Measurements from ENCODE around the gene CHD2.

CHD2 gene

DNA sequence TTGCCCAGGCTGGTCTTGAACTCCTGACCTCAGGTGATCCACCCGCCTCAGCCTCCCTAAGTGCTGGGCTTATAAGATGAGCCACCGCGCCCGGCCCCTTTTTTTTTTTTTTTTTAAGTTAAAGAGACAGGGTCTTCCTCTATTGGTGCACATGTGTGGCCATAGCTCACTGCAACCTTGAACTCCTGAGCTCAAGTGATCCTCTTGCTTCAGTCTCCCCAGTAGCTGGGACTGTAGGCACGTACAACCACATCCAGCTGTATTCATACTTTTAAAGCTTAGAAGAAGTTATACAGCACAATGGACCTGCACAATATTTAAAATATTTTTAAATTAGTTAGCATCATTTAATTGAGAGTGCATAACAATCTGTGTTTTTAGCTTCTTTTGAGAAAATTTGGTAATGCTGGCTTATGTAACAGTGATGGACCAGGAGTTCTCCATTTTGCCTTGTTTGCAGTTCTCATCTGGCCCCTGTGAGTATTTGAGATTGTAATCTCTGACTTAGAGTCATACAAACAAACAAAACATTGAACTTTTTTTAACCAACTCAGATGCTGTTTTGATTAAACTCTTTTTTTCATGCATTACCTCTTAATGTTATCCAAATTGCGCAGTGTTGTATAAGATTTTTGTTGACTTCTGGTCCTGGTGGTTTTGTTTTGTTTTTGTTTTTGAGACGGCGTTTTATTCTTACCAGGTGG is 33.0 kb downstream of the CHD2 start:
- DNase-seq, result no peak

DNA sequence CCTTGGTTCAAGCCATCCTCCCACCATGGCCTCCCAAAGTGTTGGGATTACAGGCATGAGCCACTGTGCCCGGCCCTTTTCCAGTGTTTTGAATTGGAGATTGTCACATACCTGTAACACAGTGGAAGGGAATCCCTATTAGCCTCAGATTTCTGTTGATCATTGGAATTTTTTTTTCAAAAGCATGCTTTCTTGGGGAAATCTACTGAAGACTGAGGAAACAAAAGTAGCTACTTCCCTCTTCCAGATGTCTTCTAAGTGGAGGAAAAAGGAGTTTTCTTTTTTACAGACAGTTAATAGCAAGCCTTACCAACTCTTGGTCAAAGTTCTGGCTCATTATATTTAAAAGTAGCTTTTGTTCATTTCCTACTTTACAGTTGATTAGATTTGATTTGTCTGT is 33.7 kb downstream of the CHD2 start:
- DNase-seq, result no peak

- DNase-seq, result no peak
These were observed 34.6 kb downstream of the CHD2 start for GRCh38 chr15:92934716-92935115.

DNA sequence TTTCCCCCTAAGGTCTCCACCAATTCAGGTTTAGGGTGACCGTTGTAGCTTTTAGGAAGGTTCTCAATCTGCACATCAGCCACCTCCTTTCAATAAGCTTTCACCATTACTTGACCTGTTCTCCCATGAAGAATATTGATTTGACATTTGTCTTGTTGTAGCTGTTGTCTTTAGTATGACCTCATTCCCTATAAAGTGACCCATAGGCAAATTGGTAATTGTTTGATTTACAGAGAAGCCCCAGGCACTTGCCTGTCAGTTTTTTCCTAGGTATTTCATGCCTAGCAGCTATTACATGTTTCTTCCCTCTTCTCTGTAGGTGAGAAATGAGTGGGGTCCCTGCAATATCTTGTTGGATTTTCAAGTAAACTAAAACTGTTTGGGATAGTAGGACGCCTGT is 36.0 kb downstream of the CHD2 start:
- no peak for DNase-seq

DNA sequence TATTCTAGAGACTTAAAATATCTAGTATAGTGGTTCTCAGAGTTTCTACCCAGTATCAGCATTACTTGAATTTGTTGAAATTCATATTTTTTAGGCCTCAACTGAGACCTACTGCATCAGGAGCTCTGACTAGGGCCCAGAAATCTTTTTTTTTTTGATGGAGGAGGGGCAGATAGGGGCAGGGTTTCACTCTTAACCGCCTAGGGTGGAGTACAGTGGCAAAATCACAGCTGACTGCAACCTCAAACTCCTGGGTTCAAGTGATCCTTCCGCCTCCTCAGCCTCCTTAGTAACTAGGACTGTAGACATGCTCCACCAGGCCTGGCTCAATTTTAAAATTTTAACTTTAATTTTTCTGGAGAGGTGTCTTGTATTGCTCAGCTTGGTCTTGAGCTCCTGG is 36.6 kb downstream of the CHD2 start:
- DNase-seq, result no peak

DNA sequence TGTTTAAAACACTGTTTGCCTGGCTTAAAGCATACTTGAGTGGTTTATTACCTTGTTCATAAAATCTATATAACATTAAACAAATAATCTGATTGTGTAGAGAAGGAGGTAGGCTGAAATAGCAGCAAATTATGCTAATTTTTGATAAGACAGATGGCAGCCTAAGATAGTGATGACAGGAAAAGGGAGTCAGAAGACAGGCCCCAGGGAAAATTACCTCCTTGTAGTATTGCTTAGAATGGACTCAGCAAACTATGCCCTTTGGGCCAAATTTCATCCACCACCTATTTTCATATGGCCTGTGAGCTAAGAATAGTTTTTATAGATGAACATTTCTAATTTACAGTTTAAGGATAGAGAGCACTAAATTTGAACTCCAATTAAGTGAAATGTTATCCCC is 37.8 kb downstream of the CHD2 start:
- DNase-seq, result no peak

DNA sequence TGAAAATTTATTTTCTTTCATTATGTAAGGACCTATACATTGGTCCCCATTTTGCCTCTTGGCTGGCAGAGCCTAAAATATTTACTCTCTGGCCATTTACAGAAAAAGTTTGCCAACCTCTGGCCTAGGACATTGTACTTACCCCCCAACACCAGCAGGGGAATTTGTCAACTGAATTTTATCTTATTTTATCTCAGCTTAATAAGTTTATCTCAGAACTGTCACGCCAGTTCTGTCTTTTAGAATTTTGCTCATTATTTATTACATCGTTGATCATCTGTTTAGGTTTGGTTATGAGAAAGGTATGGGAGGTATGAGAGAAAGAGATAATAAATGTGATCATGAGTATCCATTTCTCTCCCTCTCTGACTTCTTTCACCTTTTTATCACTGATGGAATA is 38.3 kb downstream of the CHD2 start:
- DNase-seq, result no peak

DNA sequence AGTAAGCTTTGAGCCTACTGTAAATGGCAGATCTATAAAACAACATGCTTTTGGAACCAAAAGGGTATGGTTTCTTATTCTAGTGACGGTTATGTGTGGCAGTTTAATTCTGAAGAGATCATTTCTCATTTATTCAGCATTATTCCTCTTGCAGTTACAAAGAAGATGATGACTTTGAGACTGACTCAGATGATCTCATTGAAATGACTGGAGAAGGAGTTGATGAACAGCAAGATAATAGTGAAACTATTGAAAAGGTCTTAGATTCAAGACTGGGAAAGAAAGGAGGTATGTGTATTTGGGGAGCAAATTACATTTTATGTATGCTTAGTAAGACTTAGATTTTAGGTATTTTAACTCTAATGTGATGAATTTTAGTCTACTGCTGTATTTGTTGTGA is 41.5 kb downstream of the CHD2 start:
- DNase-seq, result no peak

DNA sequence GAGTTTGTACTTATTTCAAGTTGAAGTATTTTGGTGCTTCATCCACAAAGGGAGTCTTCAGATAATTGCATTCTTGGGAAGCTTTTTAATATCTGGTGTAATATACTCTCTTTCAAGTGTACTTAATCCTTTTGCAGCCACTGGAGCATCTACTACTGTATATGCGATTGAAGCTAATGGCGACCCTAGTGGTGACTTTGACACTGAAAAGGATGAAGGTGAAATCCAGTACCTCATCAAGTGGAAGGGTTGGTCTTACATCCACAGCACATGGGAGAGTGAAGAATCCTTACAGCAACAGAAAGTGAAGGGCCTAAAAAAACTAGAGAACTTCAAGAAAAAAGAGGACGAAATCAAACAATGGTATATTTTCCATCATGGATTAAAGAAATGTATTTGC is 42.6 kb downstream of the CHD2 start:
- DNase-seq, result no peak

GRCh38 chr15:92943581-92943980 is 43.5 kb downstream of the CHD2 start:
- no peak for DNase-seq

GRCh38 chr15:92944946-92945521 is 44.9 kb downstream of the CHD2 start:
- DNase-seq, result no peak

- DNase-seq, result no peak
These were observed 47.1 kb downstream of the CHD2 start for GRCh38 chr15:92947071-92947730.

DNA sequence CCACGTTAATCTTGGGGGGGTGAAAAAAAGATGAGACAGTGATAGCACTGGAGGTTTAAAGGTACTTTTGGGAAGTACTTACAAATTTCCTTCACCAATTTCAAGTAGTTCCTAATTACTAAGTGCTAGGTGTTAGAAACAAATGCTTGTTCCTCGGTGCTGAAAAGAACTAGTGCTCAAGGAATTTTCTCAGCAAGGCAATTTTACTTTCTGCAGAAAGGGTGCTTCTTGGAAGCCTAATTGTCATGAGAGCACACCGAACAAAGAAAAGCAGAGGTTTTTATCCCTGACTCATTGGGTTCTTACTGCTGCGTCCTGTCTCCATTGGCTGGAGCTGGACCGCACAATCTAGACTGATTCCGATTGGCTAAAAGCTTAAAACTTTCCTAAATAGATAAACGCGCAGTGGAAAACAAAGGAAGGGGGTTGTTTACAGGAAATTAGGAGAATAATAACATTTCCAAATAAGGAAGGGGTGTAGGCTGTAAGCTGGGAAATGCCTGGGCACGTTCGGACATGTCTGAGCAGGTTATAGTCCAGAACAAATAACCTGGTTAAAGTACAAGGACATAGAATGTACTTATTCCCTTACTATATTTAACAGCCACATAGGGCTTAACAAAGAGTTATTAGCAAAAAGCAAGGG is 49.6 kb downstream of the CHD2 start:
- no peak for DNase-seq

DNA sequence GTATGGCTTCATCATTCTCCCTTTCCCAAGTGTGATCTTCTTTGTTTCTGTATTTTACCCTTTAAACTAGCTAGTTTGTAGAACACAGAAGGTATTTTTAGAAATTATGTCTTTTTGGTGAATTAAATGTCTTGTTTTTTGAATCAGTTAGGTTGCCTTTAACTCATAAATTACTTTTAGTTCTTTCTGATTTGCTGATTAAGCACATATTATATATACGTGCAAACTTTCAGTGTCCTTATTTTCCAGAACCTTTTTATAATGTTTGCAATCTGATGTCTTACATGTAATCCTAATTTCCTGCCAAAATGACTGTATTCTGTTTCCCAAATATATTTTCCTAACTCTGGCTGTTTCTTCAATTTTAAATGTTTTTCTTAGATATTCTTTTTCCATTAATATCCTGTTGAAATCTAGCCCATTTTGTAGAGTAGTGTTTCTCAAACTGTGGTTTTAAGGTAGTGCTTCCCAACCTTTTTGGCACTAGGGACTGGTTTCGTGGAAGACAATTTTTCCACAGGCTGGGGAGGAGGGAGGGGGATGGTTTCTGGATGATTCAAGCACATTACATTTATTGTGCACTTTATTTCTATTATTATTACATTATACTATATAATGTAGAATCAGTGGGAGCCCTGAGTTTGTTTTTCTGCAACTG is 51.8 kb downstream of the CHD2 start:
- DNase-seq, result no peak

DNA sequence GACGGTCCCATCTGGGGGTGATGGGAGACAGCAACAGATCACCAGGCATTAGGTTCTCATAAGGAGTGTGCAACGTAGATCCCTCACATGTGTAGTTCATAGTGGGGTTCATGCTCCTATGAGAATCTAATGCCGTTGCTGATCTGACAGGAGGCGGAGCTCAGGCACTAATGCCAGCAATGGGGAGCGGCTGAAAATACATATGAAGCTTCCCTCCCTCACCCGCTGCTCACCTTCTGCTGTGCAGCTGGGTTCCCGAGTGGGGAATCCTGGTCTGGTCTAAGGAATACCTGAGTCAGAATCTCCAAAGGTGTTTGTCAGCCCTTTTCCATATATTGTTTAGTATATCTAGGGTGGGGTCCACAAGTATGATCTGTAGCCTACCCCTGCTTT is 52.3 kb downstream of the CHD2 start:
- no peak for DNase-seq

DNA sequence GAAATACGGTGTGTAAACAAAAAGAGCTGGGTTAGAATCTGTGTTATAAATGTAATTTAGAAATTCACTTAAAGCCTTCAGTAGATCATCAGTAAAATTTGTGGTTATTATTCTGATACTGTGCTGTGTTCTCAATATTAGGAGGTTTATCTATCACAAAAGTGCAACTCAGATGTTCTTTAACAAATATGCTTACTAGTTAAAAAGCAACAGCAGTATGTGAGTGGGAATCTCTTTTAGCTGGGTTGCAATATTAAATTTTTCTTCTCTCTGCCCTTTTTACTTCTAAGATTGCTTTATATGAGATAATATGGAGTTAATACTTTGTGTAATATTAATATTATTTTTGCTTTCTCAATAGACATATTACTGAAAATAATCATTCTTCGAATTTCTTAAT is 53.4 kb downstream of the CHD2 start:
- no peak for DNase-seq

GRCh38 chr15:92954002-92954401 is 53.9 kb downstream of the CHD2 start:
- no peak for DNase-seq

DNA sequence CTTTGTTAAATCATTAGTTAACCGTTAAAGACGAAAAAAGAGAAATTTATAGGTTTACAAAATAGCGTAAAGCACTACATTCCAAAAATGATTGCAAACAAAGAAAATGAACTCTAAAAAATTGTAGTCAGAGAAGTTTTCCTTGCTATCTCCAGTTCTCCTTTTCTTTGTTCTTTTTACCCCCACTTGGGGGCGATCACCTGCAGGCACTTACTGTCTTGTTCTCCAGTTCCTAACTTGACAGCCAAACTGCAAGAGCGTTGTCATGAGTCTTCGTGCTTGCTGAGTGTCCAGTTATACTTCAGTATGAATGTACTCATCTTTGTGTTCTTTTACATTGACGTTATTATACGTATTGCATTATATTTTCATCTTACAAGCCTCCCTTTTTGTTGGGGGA is 54.5 kb downstream of the CHD2 start:
- no peak for DNase-seq

DNA sequence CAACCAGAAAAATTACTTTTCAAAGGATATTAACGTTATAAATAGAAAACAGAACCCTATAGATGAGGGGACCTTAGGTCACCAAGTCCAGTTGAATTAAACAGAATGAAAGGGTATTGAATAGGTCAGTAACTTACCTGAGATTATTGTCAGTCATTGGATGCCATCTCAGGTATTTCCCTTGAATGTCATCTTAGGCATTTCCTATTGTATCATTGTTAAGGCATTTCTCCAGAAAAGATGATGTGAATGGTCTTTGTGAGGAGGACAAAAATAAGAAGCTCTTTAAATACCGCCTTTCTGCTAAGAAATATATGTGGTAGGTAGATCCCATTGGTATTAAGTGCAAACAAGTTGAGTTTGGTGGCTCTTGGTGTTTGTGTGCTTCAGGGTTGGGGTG is 55.6 kb downstream of the CHD2 start:
- no peak for DNase-seq

GRCh38 chr15:92958105-92958504 is 58.0 kb downstream of the CHD2 start:
- no peak for DNase-seq

- DNase-seq, result no peak
These were observed 59.1 kb downstream of the CHD2 start for GRCh38 chr15:92959219-92959618.

- no peak for DNase-seq
These were observed 61.0 kb downstream of the CHD2 start for GRCh38 chr15:92960996-92961681.

DNA sequence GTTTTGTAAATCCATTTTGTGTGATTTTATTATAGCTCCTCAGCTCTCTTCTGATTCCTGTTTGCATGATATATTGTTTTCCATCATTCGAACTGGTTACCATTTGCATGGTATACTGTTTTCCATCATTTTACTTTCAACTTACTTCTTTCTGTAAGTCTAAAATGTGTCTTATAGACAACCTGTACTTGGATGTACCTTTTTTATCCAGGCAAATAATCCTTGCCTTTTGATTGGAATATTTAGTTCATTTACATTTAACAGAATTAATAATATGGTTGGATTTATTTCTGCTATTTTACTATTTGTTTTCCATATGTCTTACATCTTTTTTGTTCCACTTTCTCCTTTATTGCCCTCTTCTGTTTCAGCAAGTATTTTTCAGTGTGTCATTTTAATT is 62.8 kb downstream of the CHD2 start:
- DNase-seq, result no peak
